AG08395 (cell line): ENCODE results near the gene ABCD1.
"Not testable (repeated sequence)": the region's sequence is repeated elsewhere in the genome, so short reads cannot be mapped to it uniquely, and the experiment has no call there.

Source experiments
- DNase-seq: peaks from one replicate; pipeline ENCODE4 v3.0.0; 2012; ENCODE audit warnings: mixed read lengths, low spot score

The ABCD1 gene

GRCh38 chrX:153709726-153710674, 14.7 kb upstream of the ABCD1 start:
- no peak for DNase-seq

- no peak for DNase-seq
These were observed 10.4 kb upstream of the ABCD1 start for GRCh38 chrX:153714256-153714655.

- DNase-seq: no peak
These were observed 7.2 kb upstream of the ABCD1 start for GRCh38 chrX:153717445-153717844.

- DNase-seq: no peak
These were observed 5.4 kb upstream of the ABCD1 start for GRCh38 chrX:153719238-153719637.

GRCh38 chrX:153719701-153720100, 5.0 kb upstream of the ABCD1 start:
- DNase-seq: no peak

GRCh38 chrX:153722704-153723350, 1.8 kb upstream of the ABCD1 start:
- no peak for DNase-seq

GRCh38 chrX:153723351-153724251, 1.1 kb upstream of the ABCD1 start:
- DNase-seq: peak; percentile 21

GRCh38 chrX:153725039-153725831, 579 bp downstream of the ABCD1 start:
- DNase-seq: no peak

GRCh38 chrX:153725832-153726285, 1.2 kb downstream of the ABCD1 start:
- DNase-seq: no peak

GRCh38 chrX:153726286-153727122, 1.8 kb downstream of the ABCD1 start:
- peak; percentile 32 for DNase-seq

GRCh38 chrX:153727123-153727931, 2.7 kb downstream of the ABCD1 start:
- peak; percentile 23 for DNase-seq

- DNase-seq: no peak
These were observed 3.4 kb downstream of the ABCD1 start for GRCh38 chrX:153728095-153728494.

GRCh38 chrX:153728951-153729631, 4.4 kb downstream of the ABCD1 start:
- no peak for DNase-seq

- not testable (repeated sequence) for DNase-seq
These were observed 5.5 kb downstream of the ABCD1 start for GRCh38 chrX:153730115-153730514.

GRCh38 chrX:153731117-153731844, 6.6 kb downstream of the ABCD1 start:
- no peak for DNase-seq

GRCh38 chrX:153731845-153732215, 7.2 kb downstream of the ABCD1 start:
- no peak for DNase-seq

- no peak for DNase-seq
These were observed 7.7 kb downstream of the ABCD1 start for GRCh38 chrX:153732401-153732800.

GRCh38 chrX:153733651-153734240, 9.1 kb downstream of the ABCD1 start:
- DNase-seq: no peak
